HCT116 (cell line): ENCODE results near the gene CERS6. TPM values are rescaled to one million over a fixed set of nuclear protein-coding genes. Genes with fewer than 3 reads are reported as not detected.

Experiments
- ATAC-seq: fragments of 200-7000 bp; cut with Tn5 transposase; 2 replicates; pipeline ENCODE4 v1.9.1; 2020; ENCODE audit warnings: mild to moderate bottlenecking, moderate library complexity
- BruUV-seq: library from RNA; stranded (reverse); fragments of 400-500 nt; replicated peaks from 2 replicates; lab custom pipeline; 2021; lab: Mats Ljungman, UMichigan
- CTCF ChIA-PET: fragments of 300-600 bp; sonication (Branson Sonifier 250); formaldehyde crosslinking; loops from one replicate; lab custom pipeline; 2021; ENCODE audit warnings: antibody characterized with exemption; lab: Charles Lee
- POLR2A ChIA-PET: fragments of 300-600, 350-600 bp; sonication (Branson Sonifier 250); formaldehyde crosslinking; loops from one replicate; lab custom pipeline; 2021; ENCODE audit warnings: antibody characterized with exemption; lab: Charles Lee
- RAD21 ChIA-PET, 2 experiments: fragments of 300-600 bp; sonication (Branson Sonifier 250); formaldehyde crosslinking; loops; one replicate each; lab custom pipeline; 2023; ENCODE audit warnings: low total read pairs in 2 of 2; ENCODE audit not compliant: uncharacterized antibody in 2 of 2, unreplicated experiment in 2 of 2, low non-redundant PET in 1 of 2; lab: Charles Lee
- DNase-seq: peaks from one replicate; pipeline ENCODE4 v3.0.0-alpha.2; 2010; ENCODE audit warnings: low read depth, low spot score
- H2AFZ ChIP-seq: fragments of 200-600 bp; shearing (Covaris generic), sonication (generic); 2 replicates; pipeline ENCODE4 v1.6.1; 2017; ENCODE audit warnings: low read depth, mixed run types, mixed read lengths, antibody characterized with exemption, low read length; ENCODE audit not compliant: poor library complexity, severe bottlenecking
- H3K27ac ChIP-seq: 2 replicates; pipeline ENCODE4 v1.5.1; 2012; ENCODE audit warnings: low read depth, low read length
- H3K27me3 ChIP-seq: fragments of 200-600 bp; sonication (generic); 2 replicates; pipeline ENCODE4 v1.6.1; 2016; ENCODE audit warnings: mixed run types, low read length, mixed read lengths; ENCODE audit not compliant: insufficient read depth
- H3K36me3 ChIP-seq, 2 experiments: fragments of 200-500 bp in 1 of 2; fragments of 200-600 bp in 1 of 2; sonication (Bioruptor generic) in 1 of 2; sonication (generic) in 1 of 2; 2 replicates each; pipeline versions ENCODE4 v1.5.1 to v1.6.1; 2014 to 2016; ENCODE audit warnings: low read length in 2 of 2, inconsistent platforms in 1 of 2, mixed read lengths in 1 of 2, mixed run types in 1 of 2; ENCODE audit not compliant: insufficient read depth in 2 of 2, control insufficient read depth in 1 of 2
- H3K4me1 ChIP-seq, 2 experiments: fragments of 200-600 bp in 1 of 2; sonication (generic) in 1 of 2; 2 replicates each; pipeline versions ENCODE4 v1.5.1 to v1.6.1; 2012 to 2017; ENCODE audit warnings: low read length in 2 of 2, inconsistent platforms in 1 of 2, mild to moderate bottlenecking in 1 of 2, mixed read lengths in 1 of 2, mixed run types in 1 of 2, moderate library complexity in 1 of 2; ENCODE audit not compliant: insufficient read depth in 2 of 2, control insufficient read depth in 1 of 2
- H3K4me2 ChIP-seq: fragments of 200-600 bp; sonication (generic); 2 replicates; pipeline ENCODE4 v1.6.1; 2017; ENCODE audit warnings: mixed run types, low read length, mixed read lengths
- H3K4me3 ChIP-seq, 2 experiments: fragments of 200-600 bp in 1 of 2; sonication (generic) in 1 of 2; replicated peaks in 1 of 2; 2 replicates each; pipeline ENCODE4 v1.5.1; 2011 to 2016; ENCODE audit warnings: low read length in 2 of 2, control low read depth in 1 of 2, low read depth in 1 of 2, mild to moderate bottlenecking in 1 of 2, mixed read lengths in 1 of 2, mixed run types in 1 of 2
- H3K79me2 ChIP-seq: fragments of 200-600 bp; sonication (generic); 2 replicates; pipeline ENCODE4 v1.6.1; 2017; ENCODE audit warnings: mild to moderate bottlenecking, mixed run types, low read length, moderate library complexity, mixed read lengths; ENCODE audit not compliant: insufficient read depth
- H3K9ac ChIP-seq: fragments of 200-600 bp; sonication (generic); 2 replicates; pipeline ENCODE4 v1.6.1; 2016; ENCODE audit warnings: low read length, mixed read lengths
- H3K9me2 ChIP-seq: fragments of 200-600 bp; sonication (generic), shearing (Covaris generic); 2 replicates; pipeline ENCODE4 v1.6.1; 2017; ENCODE audit warnings: mixed run types, mild to moderate bottlenecking, moderate library complexity; ENCODE audit not compliant: insufficient read depth
- H3K9me3 ChIP-seq, 2 experiments: fragments of 200-500 bp in 1 of 2; fragments of 200-600 bp in 1 of 2; sonication (Bioruptor generic) in 1 of 2; sonication (generic) in 1 of 2; 2 replicates each; pipeline ENCODE4 v1.6.1; 2014 to 2017; ENCODE audit warnings: low read length in 2 of 2, mixed read lengths in 2 of 2, inconsistent platforms in 1 of 2, low read depth in 1 of 2, mild to moderate bottlenecking in 1 of 2, mixed run types in 1 of 2, moderate library complexity in 1 of 2; ENCODE audit not compliant: control insufficient read depth in 1 of 2, insufficient read depth in 1 of 2
- H4K20me1 ChIP-seq: fragments of 200-600 bp; sonication (generic), shearing (Covaris generic); 2 replicates; pipeline ENCODE4 v1.6.1; 2017; ENCODE audit warnings: mixed run types, mild to moderate bottlenecking, moderate library complexity; ENCODE audit not compliant: insufficient read depth
- EGR1 ChIP-seq: IDR thresholded peaks from 2 replicates; pipeline ENCODE4 v1.6.1; 2012; ENCODE audit warnings: low read depth
- MAX ChIP-seq: IDR thresholded peaks from 2 replicates; pipeline ENCODE4 v1.6.1; 2012
- RAD21 ChIP-seq: IDR thresholded peaks from 2 replicates; pipeline ENCODE4 v1.6.1; 2012; ENCODE audit warnings: low read depth, mild to moderate bottlenecking
- SP1 ChIP-seq: IDR thresholded peaks from 2 replicates; pipeline ENCODE4 v1.6.1; 2012; ENCODE audit warnings: low read depth
- TCF7L2 ChIP-seq: IDR thresholded peaks from 2 replicates; pipeline ENCODE4 v1.7.0; 2011; ENCODE audit warnings: borderline replicate concordance, inconsistent platforms; ENCODE audit not compliant: insufficient read depth, insufficient read length; ENCODE audit errors: extremely low read depth
- ZFX ChIP-seq: fragments of 450-650 bp; IDR thresholded peaks from 2 replicates; pipeline ENCODE4 v1.6.1; 2017
- intact Hi-C: fragments of 100-400 bp; cut with micrococcal nuclease; formaldehyde crosslinking; loops from 2 replicates; pipeline ENCODE4 v1.10.0; 2022
- total RNA-seq: library from RNA; stranded (reverse); gene quantifications from one replicate; pipeline ENCODE4 v1.2.1, GENCODE V29; 2021; ENCODE audit not compliant: unreplicated experiment
- TF ChIP-seq, protein P1 (sequence below): IDR thresholded peaks from 2 replicates; pipeline ENCODE4 v1.6.1; 2011; ENCODE audit warnings: mild to moderate bottlenecking, low read length, moderate library complexity; ENCODE audit not compliant: insufficient replicate concordance; ENCODE audit errors: extremely low read depth
- TF ChIP-seq, protein P2 (sequence below): IDR thresholded peaks from 2 replicates; pipeline ENCODE4 v1.6.1; 2012

CERS6 gene
- total RNA-seq, 1 experiment from 2014 or later, result 37.0 TPM

DNA sequence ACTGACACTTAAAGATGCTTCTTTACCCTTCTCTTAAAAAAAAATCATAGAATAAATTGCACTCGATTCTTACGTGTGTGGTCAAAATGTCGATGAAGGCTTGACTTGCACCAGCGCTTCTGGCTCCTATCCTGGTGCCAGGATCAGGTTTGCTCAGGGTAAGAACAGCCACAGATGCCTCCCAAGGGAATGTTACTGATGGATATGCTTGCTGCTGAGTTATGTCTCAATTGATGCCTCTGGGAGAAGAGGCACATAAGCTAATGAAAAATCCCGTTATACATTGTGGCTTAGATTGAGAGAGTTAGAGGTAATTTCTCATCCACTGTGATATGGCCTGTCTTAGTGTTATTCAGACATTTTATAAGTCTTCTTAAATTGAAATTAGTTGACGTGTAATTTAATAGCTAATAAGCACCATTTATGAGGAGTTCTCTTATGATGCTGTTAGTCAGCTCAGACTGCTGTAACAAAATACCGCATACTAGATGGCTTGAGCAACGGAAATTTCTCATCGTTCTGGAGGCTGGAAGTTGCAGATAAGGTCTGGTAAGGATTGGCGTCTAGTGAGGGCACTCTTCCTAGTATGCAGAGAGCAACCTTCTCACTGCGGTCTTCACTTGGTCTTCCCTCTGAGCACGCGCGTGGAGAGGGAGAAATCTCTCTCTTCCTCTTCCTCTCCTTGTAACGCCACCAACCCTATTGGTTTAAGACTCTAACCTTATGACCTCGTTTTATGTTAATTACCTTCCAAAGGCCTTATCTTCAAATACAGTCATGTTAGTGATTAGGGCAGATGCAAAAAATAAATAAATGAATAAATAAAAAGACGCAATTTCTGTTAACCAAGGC, 229.8 kb downstream of the CERS6 start:
- Histone ChIP-seq H3K9me3 (no peaks in the 10 kb centered on the region), H2AFZ (no peak overlapping the region), H3K9me2 (no peaks in the 10 kb centered on the region), H3K27ac (no peak overlapping the region), H3K36me3 (no peaks in the 10 kb centered on the region), H4K20me1 (no peaks in the 10 kb centered on the region), H3K4me2 (no peak overlapping the region), H3K79me2 (no peaks in the 10 kb centered on the region), H3K4me3 (no peak overlapping the region), H3K4me1 (no peaks in the 10 kb centered on the region), H3K27me3 (no peaks in the 10 kb centered on the region), H3K9ac (no peak overlapping the region)
- RAD21 ChIA-PET, result no interaction called here
- POLR2A ChIA-PET, result no interaction called here
- CTCF ChIA-PET, result no interaction called here
- TF ChIP-seq RAD21, result no peak
- no peak for TF ChIP-seq SP1
- TF ChIP-seq MAX, result no peak
- TF ChIP-seq TCF7L2, result no peak
- TF ChIP-seq, protein P1, sequence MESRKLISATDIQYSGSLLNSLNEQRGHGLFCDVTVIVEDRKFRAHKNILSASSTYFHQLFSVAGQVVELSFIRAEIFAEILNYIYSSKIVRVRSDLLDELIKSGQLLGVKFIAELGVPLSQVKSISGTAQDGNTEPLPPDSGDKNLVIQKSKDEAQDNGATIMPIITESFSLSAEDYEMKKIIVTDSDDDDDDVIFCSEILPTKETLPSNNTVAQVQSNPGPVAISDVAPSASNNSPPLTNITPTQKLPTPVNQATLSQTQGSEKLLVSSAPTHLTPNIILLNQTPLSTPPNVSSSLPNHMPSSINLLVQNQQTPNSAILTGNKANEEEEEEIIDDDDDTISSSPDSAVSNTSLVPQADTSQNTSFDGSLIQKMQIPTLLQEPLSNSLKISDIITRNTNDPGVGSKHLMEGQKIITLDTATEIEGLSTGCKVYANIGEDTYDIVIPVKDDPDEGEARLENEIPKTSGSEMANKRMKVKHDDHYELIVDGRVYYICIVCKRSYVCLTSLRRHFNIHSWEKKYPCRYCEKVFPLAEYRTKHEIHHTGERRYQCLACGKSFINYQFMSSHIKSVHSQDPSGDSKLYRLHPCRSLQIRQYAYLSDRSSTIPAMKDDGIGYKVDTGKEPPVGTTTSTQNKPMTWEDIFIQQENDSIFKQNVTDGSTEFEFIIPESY, result no peak
- TF ChIP-seq EGR1, result no peak
- TF ChIP-seq, protein P2, sequence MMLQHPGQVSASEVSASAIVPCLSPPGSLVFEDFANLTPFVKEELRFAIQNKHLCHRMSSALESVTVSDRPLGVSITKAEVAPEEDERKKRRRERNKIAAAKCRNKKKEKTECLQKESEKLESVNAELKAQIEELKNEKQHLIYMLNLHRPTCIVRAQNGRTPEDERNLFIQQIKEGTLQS, result no peak
- no peak for TF ChIP-seq ZFX
- no TSS peak for BruUV-seq
- intact Hi-C loops, result no loop called here
- no peak for ATAC-seq
- no peak for DNase-seq
